ENCODE measurements around the gene SLC38A11. TPM values are rescaled to one million over a fixed set of nuclear protein-coding genes. Genes with fewer than 3 reads are reported as not detected.

The SLC38A11 gene
- total and polyA plus RNA-seq, 10 of the 15 experiments (the other 5 are each of a cell fraction or from before 2014, with no cell fraction given) = not detected

DNA sequence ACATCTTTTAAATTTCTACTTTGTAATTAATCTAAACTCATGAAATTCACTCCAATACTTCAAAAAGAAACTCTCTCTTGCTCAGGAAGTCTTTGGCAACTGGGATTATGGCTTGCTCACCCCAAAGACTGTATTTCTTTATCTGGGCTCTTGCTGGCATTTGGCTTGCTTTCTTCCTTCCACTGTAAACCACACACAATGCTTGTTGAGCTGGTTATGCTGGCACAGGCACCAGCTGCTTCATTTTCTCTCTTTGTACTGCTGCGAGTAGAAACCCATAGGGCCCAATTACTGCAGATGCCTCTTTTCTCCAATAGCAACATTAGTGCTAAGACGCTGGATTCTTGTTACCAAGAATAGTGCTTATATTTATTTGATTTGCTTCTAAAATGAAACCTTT lies 51.4 kb downstream of the SLC38A11 start:
- ChIA-PET CTCF (interaction anchor here (0.9 kb wide), 1 partner anchor 9 kb away, joined by 3 read pairs; no protein-coding TSS in a partner anchor), RAD21 (ENCODE audit: unreplicated experiment) (no interaction called here), POLR2A (no interaction called here), SMC1A (ENCODE audit: uncharacterized antibody, unreplicated experiment) (interaction anchor here (0.9 to 2.4 kb wide), 3 partner anchors 12 to 43 kb away, joined by 3 to 7 read pairs (median 6); no protein-coding TSS in a partner anchor)
- no peaks in the 10 kb centered on the region for H4K20me1 ChIP-seq (ENCODE audit: control insufficient read depth, insufficient read depth)
- FAIRE-seq = no peak
- in situ Hi-C loops (cut with MboI) = no loop called here
- 35% methylated on average over 2 of the region's 2 CpGs for WGBS (ENCODE audit: insufficient coverage, insufficient replicate concordance, low lambda C conversion rate, missing lambda C conversion rate)
- H2AFZ ChIP-seq (ENCODE audit: control insufficient read depth, low read depth, low read length) = no peak overlapping the region
- no peaks in the 10 kb centered on the region for H3K36me3 ChIP-seq (ENCODE audit: control insufficient read depth in 2 of 2, insufficient read depth in 2 of 2, low read length in 1 of 2)
- intact Hi-C loops (cut with micrococcal nuclease; ENCODE audit: unreplicated experiment) = no loop called here
- H3K27ac ChIP-seq (ENCODE audit: control insufficient read depth, insufficient read depth) = no peak overlapping the region
- no peaks in the 10 kb centered on the region for H3K4me1 ChIP-seq (ENCODE audit: control insufficient read depth, insufficient read depth, low read length)
- no peaks in the 10 kb centered on the region; a peak in 1 of 4 replicates for H3K27me3 ChIP-seq (replicated peaks in 1 of 2; ENCODE audit: control insufficient read depth in 2 of 2, insufficient read depth in 2 of 2, low read length in 1 of 2)
- BruUV-seq (replicated peaks) = no TSS peak
- no peak overlapping the region for H3K4me2 ChIP-seq (ENCODE audit: control insufficient read depth, insufficient read depth)
- no peaks in the 10 kb centered on the region for H3K79me2 ChIP-seq (ENCODE audit: control insufficient read depth, insufficient read depth, low read length)
- no peak for ATAC-seq
- no peaks in the 10 kb centered on the region for H3K9me3 ChIP-seq (replicated peaks; ENCODE audit: control insufficient read depth, insufficient read depth, low read length)
- TF ChIP-seq WRNIP1 (IDR thresholded peaks at IDR 0.05; ENCODE audit: borderline replicate concordance, low read depth, low read length) (no peak), HDAC2 (IDR thresholded peaks at IDR 0.05) (no peak), TCF12 (IDR thresholded peaks at IDR 0.05; ENCODE audit: low read depth, low read length) (no peak), RELA (IDR thresholded peaks at IDR 0.05; ENCODE audit: borderline replicate concordance, partially characterized antibody) (no peak), RUNX3 (IDR thresholded peaks at IDR 0.05; ENCODE audit: low read length) (no peak), RB1 (IDR thresholded peaks at IDR 0.05; ENCODE audit: borderline replicate concordance) (no peak), BMI1 (IDR thresholded peaks at IDR 0.05; ENCODE audit: borderline replicate concordance) (no peak), ETV6 (conservative IDR thresholded peaks at IDR 0.05 in 1 of 2, IDR thresholded peaks at IDR 0.05 in 1 of 2; ENCODE audit: borderline replicate concordance in 1 of 2, low read depth in 1 of 2) (no peak)
- TF ChIP-seq, protein P1, sequence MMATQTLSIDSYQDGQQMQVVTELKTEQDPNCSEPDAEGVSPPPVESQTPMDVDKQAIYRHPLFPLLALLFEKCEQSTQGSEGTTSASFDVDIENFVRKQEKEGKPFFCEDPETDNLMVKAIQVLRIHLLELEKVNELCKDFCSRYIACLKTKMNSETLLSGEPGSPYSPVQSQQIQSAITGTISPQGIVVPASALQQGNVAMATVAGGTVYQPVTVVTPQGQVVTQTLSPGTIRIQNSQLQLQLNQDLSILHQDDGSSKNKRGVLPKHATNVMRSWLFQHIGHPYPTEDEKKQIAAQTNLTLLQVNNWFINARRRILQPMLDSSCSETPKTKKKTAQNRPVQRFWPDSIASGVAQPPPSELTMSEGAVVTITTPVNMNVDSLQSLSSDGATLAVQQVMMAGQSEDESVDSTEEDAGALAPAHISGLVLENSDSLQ (IDR thresholded peaks at IDR 0.05) = no peak
- no peak overlapping the region for H3K4me3 ChIP-seq
- H3K9ac ChIP-seq (ENCODE audit: control insufficient read depth, insufficient read depth, low read length) = no peak overlapping the region
- no peak for DNase-seq (ENCODE audit: low read depth, low spot score)
